GM12878 (cell line): ENCODE results near the gene SLC25A27. TPM values are rescaled to one million over a fixed set of nuclear protein-coding genes. Genes with fewer than 3 reads are reported as not detected.
A peak's percentile ranks its signal among the peaks of the same experiment; 100 is the strongest.

Experiments used
- ATAC-seq: fragments of 200-7000 bp; cut with Tn5 transposase; 3 replicates; pipeline ENCODE4 v1.9.1; 2020; ENCODE audit warnings: mild to moderate bottlenecking, moderate library complexity
- BruUV-seq: library from RNA; stranded (reverse); fragments of 400-500 nt; replicated peaks from 2 replicates; lab custom pipeline; 2021; lab: Mats Ljungman, UMichigan
- CTCF ChIA-PET: fragments of 300-600 bp; sonication (Branson Sonifier 250); formaldehyde crosslinking; extraction: SDS; loops from one replicate; lab custom pipeline; 2021; ENCODE audit warnings: inconsistent platforms; lab: Yijun Ruan, JAX
- POLR2A ChIA-PET: fragments of 350-600 bp; formaldehyde crosslinking; extraction: SDS; loops from one replicate; lab custom pipeline; 2021; ENCODE audit warnings: inconsistent platforms; lab: Charles Lee
- RAD21 ChIA-PET: fragments of 300-600 bp; sonication (Branson Sonifier 250); formaldehyde crosslinking; loops from one replicate; lab custom pipeline; 2023; ENCODE audit warnings: antibody characterized with exemption; ENCODE audit not compliant: unreplicated experiment; lab: Charles Lee
- SMC1A ChIA-PET: fragments of 300-600 bp; sonication (Branson Sonifier 250); formaldehyde crosslinking; loops from one replicate; lab custom pipeline; 2023; ENCODE audit not compliant: unreplicated experiment, uncharacterized antibody; lab: Charles Lee
- DNase-seq: peaks from one replicate; pipeline ENCODE4 v3.0.0-alpha.2; 2011; ENCODE audit warnings: low read depth, low spot score
- FAIRE-seq: peaks from 3 replicates; lab custom pipeline; 2011; peaks lifted over from hg19 to GRCh38; lab: Jason Lieb, UNC
- H2AFZ ChIP-seq: 2 replicates; pipeline ENCODE4 v1.6.0; 2011; ENCODE audit warnings: low read depth, low read length, control low read depth; ENCODE audit not compliant: control insufficient read depth
- H3K27ac ChIP-seq: 2 replicates; pipeline ENCODE4 v1.5.1; 2011; ENCODE audit warnings: control low read depth; ENCODE audit not compliant: control insufficient read depth, insufficient read depth
- H3K27me3 ChIP-seq, 2 experiments: replicated peaks in 1 of 2; 2 replicates each; pipeline versions ENCODE4 v1.6.0 to v1.6.1; 2011; ENCODE audit warnings: low read length in 1 of 2; ENCODE audit not compliant: control insufficient read depth in 2 of 2, insufficient read depth in 2 of 2
- H3K36me3 ChIP-seq, 2 experiments: 2 replicates each; pipeline ENCODE4 v1.5.1; 2011; ENCODE audit warnings: low read length in 1 of 2; ENCODE audit not compliant: control insufficient read depth in 2 of 2, insufficient read depth in 2 of 2
- H3K4me1 ChIP-seq: 2 replicates; pipeline ENCODE4 v1.6.1; 2011; ENCODE audit warnings: mild to moderate bottlenecking, low read length, moderate library complexity, mixed read lengths; ENCODE audit not compliant: control insufficient read depth, insufficient read depth
- H3K4me2 ChIP-seq: 2 replicates; pipeline ENCODE4 v1.6.0; 2011; ENCODE audit warnings: control low read depth; ENCODE audit not compliant: control insufficient read depth, insufficient read depth
- H3K4me3 ChIP-seq: fragments of 200-600 bp; sonication (generic); 2 replicates; pipeline ENCODE4 v1.5.1; 2016
- H3K79me2 ChIP-seq: 2 replicates; pipeline ENCODE4 v1.6.0; 2011; ENCODE audit warnings: low read length; ENCODE audit not compliant: control insufficient read depth, insufficient read depth
- H3K9ac ChIP-seq: 2 replicates; pipeline ENCODE4 v1.8.0; 2011; ENCODE audit warnings: low read length, control low read depth, mixed read lengths; ENCODE audit not compliant: control insufficient read depth, insufficient read depth
- H3K9me3 ChIP-seq: replicated peaks from 3 replicates; pipeline ENCODE4 v1.5.1; 2011; ENCODE audit warnings: mild to moderate bottlenecking, low read length; ENCODE audit not compliant: control insufficient read depth, insufficient read depth
- H4K20me1 ChIP-seq: 2 replicates; pipeline ENCODE4 v1.6.0; 2011; ENCODE audit not compliant: control insufficient read depth, insufficient read depth
- BCL11A ChIP-seq: IDR thresholded peaks from 2 replicates; pipeline ENCODE4 v1.6.1; 2011; ENCODE audit warnings: low read depth, low read length
- ELK1 ChIP-seq: IDR thresholded peaks from 2 replicates; pipeline ENCODE4 v1.6.1; 2012; ENCODE audit warnings: low read depth, low read length, improper control_type of control experiment
- JUNB ChIP-seq: IDR thresholded peaks from 2 replicates; pipeline ENCODE4 v1.6.1; 2016; ENCODE audit warnings: antibody characterized with exemption, mild to moderate bottlenecking
- KDM1A ChIP-seq: fragments of 200-600 bp; sonication (generic); IDR thresholded peaks from 2 replicates; pipeline ENCODE4 v1.6.1; 2016; ENCODE audit warnings: borderline replicate concordance
- MYB ChIP-seq: fragments of 150-350 bp; IDR thresholded peaks from 2 replicates; pipeline ENCODE4 v1.6.1; 2014; ENCODE audit warnings: mild to moderate bottlenecking, low read depth, low read length, borderline replicate concordance
- NR2F1 ChIP-seq: fragments of 450-650 bp; conservative IDR thresholded peaks from 2 replicates; pipeline ENCODE4 v1.6.1; 2017; ENCODE audit warnings: mild to moderate bottlenecking
- RBBP5 ChIP-seq: fragments of 200-600 bp; sonication (generic); conservative IDR thresholded peaks from 2 replicates; pipeline ENCODE4 v1.6.1; 2016
- SMAD1 ChIP-seq: fragments of 450-650 bp; IDR thresholded peaks from 2 replicates; pipeline ENCODE4 v1.6.1; 2018; ENCODE audit warnings: mild to moderate bottlenecking, low read depth; ENCODE audit not compliant: partially characterized antibody
- SPI1 ChIP-seq: IDR thresholded peaks from 2 replicates; pipeline ENCODE4 v1.6.1; 2011; ENCODE audit warnings: low read depth, mild to moderate bottlenecking, low read length, moderate library complexity, borderline replicate concordance; ENCODE audit not compliant: insufficient read depth
- SUZ12 ChIP-seq: fragments of 200-600 bp; sonication (generic); IDR thresholded peaks from one replicate; pipeline ENCODE4 v1.6.1; 2018; ENCODE audit warnings: antibody characterized with exemption, mild to moderate bottlenecking; ENCODE audit not compliant: unreplicated experiment
- WGBS: methylation state at CpG from one replicate; pipeline ENCODE4 v1.1.6; 2016; ENCODE audit warnings: low lambda C conversion rate; ENCODE audit not compliant: insufficient replicate concordance, insufficient coverage; ENCODE audit errors: missing lambda C conversion rate; 5-methylcytosine and 5-hydroxymethylcytosine counted together
- in situ Hi-C: fragments of 300-500 bp; cut with MboI; formaldehyde crosslinking; loops from 9 replicates; pipeline ENCODE4 v1.14.3; 2018; ENCODE audit warnings: mixed read lengths
- intact Hi-C: fragments of 100-400 bp; cut with micrococcal nuclease; formaldehyde crosslinking; loops from one replicate; pipeline ENCODE4 v1.14.2; 2022; ENCODE audit not compliant: unreplicated experiment
- polyA plus RNA-seq, 11 experiments: library from polyadenylated mRNA; depleted of rRNA in 4 of 11; unstranded in 6 of 11; stranded (reverse) in 5 of 11; fragments of >200 nt; fragmentation: Nextera tagmentation in 4 of 11; fragmentation: Illumina TruSeq in 1 of 11; extraction: Ambion mirVana in 4 of 11; extraction: Trizol in 1 of 11; gene quantifications; 1 replicate in 1 of 11; 2 replicates in 10 of 11; pipeline versions ENCODE4 v1.2.1 to v1.2.3, GENCODE V29; 2011 to 2016; ENCODE audit warnings: inconsistent platforms in 2 of 11, missing spikeins in 2 of 11, low read depth in 1 of 11
- total RNA-seq, 4 experiments: library from RNA; depleted of rRNA in 3 of 4; stranded (reverse); fragments of >200 nt in 3 of 4; fragmentation: Illumina TruSeq in 1 of 4; extraction: Trizol in 1 of 4; gene quantifications; 2 replicates each; pipeline versions ENCODE4 v1.2.1 to v1.2.3, GENCODE V29; 2013 to 2021

The SLC25A27 gene
- total and polyA plus RNA-seq, 10 of the 15 experiments (the other 5 are each of a cell fraction or from before 2014, with no cell fraction given) = not detected

GRCh38 chr6:46637933-46638332 lies 14.8 kb upstream of the SLC25A27 start:
- no peak for ATAC-seq
- Histone ChIP-seq H3K4me3 (no peak overlapping the region), H3K9me3 (no peaks in the 10 kb centered on the region), H3K79me2 (no peaks in the 10 kb centered on the region), H3K9ac (no peak overlapping the region), H2AFZ (no peak overlapping the region), H3K4me1 (no peaks in the 10 kb centered on the region), H3K27me3 (no peaks in the 10 kb centered on the region; a peak in 2 of 4 replicates), H4K20me1 (no peaks in the 10 kb centered on the region), H3K27ac (no peak overlapping the region), H3K4me2 (no peak overlapping the region), H3K36me3 (no peaks in the 10 kb centered on the region)
- WGBS = 0% methylated on average over 1 of the region's 1 CpG
- ChIA-PET SMC1A (no interaction called here), POLR2A (no interaction called here), RAD21 (no interaction called here), CTCF (no interaction called here)
- DNase-seq = no peak
- intact Hi-C loops (no loop called here), in situ Hi-C loops (loop anchor here (25.0 kb wide), 1 partner anchor 551 kb away; no protein-coding TSS in a partner anchor)
- BruUV-seq = no TSS peak
- TF ChIP-seq MYB = no peak
- peak; percentile 21; the same call in 1 of the 2 replicates for TF ChIP-seq SPI1
- no peak for FAIRE-seq

DNA sequence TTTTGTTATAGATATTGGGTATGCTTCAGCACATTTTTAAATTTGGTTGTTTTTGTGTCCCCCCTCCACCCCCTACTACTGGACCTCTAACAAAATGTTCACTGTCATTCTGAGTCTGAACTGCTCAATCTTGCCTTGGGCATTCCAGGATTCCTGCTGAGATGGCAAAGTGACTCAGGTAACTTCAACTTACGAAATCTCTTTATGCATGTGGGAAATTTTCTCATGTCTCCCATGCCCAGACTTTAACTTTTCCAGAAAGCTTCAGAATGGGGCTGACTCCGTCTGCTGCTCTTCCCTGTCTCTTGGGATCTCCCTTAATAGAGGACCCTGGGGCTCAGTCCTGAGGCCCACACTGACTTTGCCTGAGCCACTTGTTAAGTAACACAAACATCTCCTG lies 14.1 kb upstream of the SLC25A27 start:
- ChIA-PET POLR2A (no interaction called here), SMC1A (no interaction called here), CTCF (no interaction called here), RAD21 (no interaction called here)
- Histone ChIP-seq H4K20me1 (no peaks in the 10 kb centered on the region), H2AFZ (no peak overlapping the region), H3K4me1 (no peaks in the 10 kb centered on the region), H3K27me3 (no peaks in the 10 kb centered on the region; a peak in 2 of 4 replicates), H3K9ac (no peak overlapping the region), H3K36me3 (no peaks in the 10 kb centered on the region), H3K27ac (no peak overlapping the region), H3K4me3 (no peak overlapping the region), H3K4me2 (no peak overlapping the region), H3K79me2 (no peaks in the 10 kb centered on the region), H3K9me3 (no peaks in the 10 kb centered on the region)
- no peak for TF ChIP-seq JUNB
- TF ChIP-seq SUZ12 = no peak
- no peak for TF ChIP-seq SMAD1
- TF ChIP-seq RBBP5 = no peak
- no peak for TF ChIP-seq KDM1A
- TF ChIP-seq BCL11A = no peak
- TF ChIP-seq NR2F1 = no peak
- TF ChIP-seq ELK1 = no peak
- in situ Hi-C loops = loop anchor here (25.0 kb wide), 1 partner anchor 551 kb away; no protein-coding TSS in a partner anchor
- WGBS = 0% methylated on average over 2 of the region's 2 CpGs
- FAIRE-seq = no peak
- no TSS peak for BruUV-seq
- intact Hi-C loops = no loop called here
- no peak for DNase-seq
- ATAC-seq = no peak
